Activated naive CD8-positive, alpha-beta T cell treated with anti-CD3 and anti-CD28 coated beads, Interleukin-2, amount 50 U/mL, for 24 hours (primary cell): Measurements from ENCODE around the gene TRIM13.

Experiments
- ATAC-seq: fragments of 150-1000 bp; cut with Tn5 transposase; one replicate; pipeline ENCODE4 v1.10.0; 2021
- DNase-seq: peaks from one replicate; pipeline ENCODE4 v3.0.0; 2021
- H3K27ac Mint-ChIP-seq: one replicate; pipeline ENCODE4 v1.8.0; 2021; ENCODE audit warnings: mild to moderate bottlenecking, mixed read lengths
- H3K27me3 Mint-ChIP-seq: one replicate; pipeline ENCODE4 v1.8.0; 2021; ENCODE audit warnings: mixed read lengths
- H3K36me3 Mint-ChIP-seq: one replicate; pipeline ENCODE4 v1.8.0; 2021; ENCODE audit warnings: low read depth, mixed read lengths
- H3K4me1 Mint-ChIP-seq: one replicate; pipeline ENCODE4 v1.8.0; 2021; ENCODE audit warnings: mixed read lengths
- H3K4me3 Mint-ChIP-seq: one replicate; pipeline ENCODE4 v1.8.0; 2021; ENCODE audit warnings: mild to moderate bottlenecking, moderate library complexity, mixed read lengths
- H3K9me3 Mint-ChIP-seq: one replicate; pipeline ENCODE4 v1.8.0; 2021; ENCODE audit warnings: mixed read lengths

TRIM13 gene

GRCh38 chr13:50065712-50066111, 68.9 kb downstream of the TRIM13 start:
- Mint-ChIP-seq H3K4me3 (no peak overlapping the region), H3K9me3 (no peaks in the 10 kb centered on the region), H3K27ac (no peak overlapping the region), H3K27me3 (no peaks in the 10 kb centered on the region), H3K36me3 (peaks cover 50% of the 10 kb centered on the region), H3K4me1 (peaks cover 6% of the 10 kb centered on the region)
- no peak for DNase-seq
- ATAC-seq: no peak
